K562 (cell line): ENCODE results near the gene KRTAP1-5. TPM values are rescaled to one million over a fixed set of nuclear protein-coding genes. Genes with fewer than 3 reads are reported as not detected.

ENCODE experiments used
- ATAC-seq: fragments of 200-7000 bp; cut with Tn5 transposase; 3 replicates; pipeline ENCODE4 v1.9.1; 2020; ENCODE audit warnings: moderate library complexity
- BruUV-seq: library from RNA; stranded (reverse); fragments of 400-500 nt; replicated peaks from 2 replicates; lab custom pipeline; 2021; lab: Mats Ljungman, UMichigan
- CTCF ChIA-PET: fragments of 300-600 bp; formaldehyde crosslinking; extraction: SDS; loops from one replicate; lab custom pipeline; 2021; ENCODE audit warnings: low intra/inter-chr PET ratio; lab: Yijun Ruan, JAX
- POLR2A ChIA-PET: fragments of 300-600, 350-650 bp; sonication (Branson Sonifier 250); formaldehyde crosslinking; extraction: SDS; loops from one replicate; lab custom pipeline; 2021; ENCODE audit warnings: antibody characterized with exemption, inconsistent platforms; lab: Yijun Ruan, JAX
- DNase-seq, 4 experiments: peaks; one replicate each; pipeline versions ENCODE4 v3.0.0 to v3.0.0-alpha.2; 2011 to 2018; ENCODE audit warnings: low spot score in 3 of 4, mixed read lengths in 3 of 4; ENCODE audit errors: extremely low read depth in 1 of 4
- FAIRE-seq: peaks from 2 replicates; lab custom pipeline; 2011; peaks lifted over from hg19 to GRCh38; lab: Jason Lieb, UNC
- H2AFZ ChIP-seq: 2 replicates; pipeline ENCODE4 v1.6.0; 2011; ENCODE audit warnings: low read depth, low read length, control low read depth, inconsistent platforms
- H3K27ac ChIP-seq: fragments of 200-600 bp; 3 replicates; pipeline ENCODE4 v1.8.0; 2011; ENCODE audit warnings: low read depth, mild to moderate bottlenecking, control low read depth, inconsistent platforms, low read length, moderate library complexity, mixed read lengths; ENCODE audit errors: extremely low read depth
- H3K27me3 ChIP-seq, 2 experiments: fragments of 300-600 bp in 1 of 2; 2 replicates in 1 of 2; 3 replicates in 1 of 2; pipeline versions ENCODE4 v1.6.0 to v1.8.0; 2011; ENCODE audit warnings: inconsistent platforms in 2 of 2, low read length in 2 of 2, mild to moderate bottlenecking in 1 of 2, mixed read lengths in 1 of 2, moderate library complexity in 1 of 2; ENCODE audit not compliant: control insufficient read depth in 2 of 2, insufficient read depth in 2 of 2
- H3K36me3 ChIP-seq: fragments of 300-600 bp; 3 replicates; pipeline ENCODE4 v1.8.0; 2011; ENCODE audit warnings: mild to moderate bottlenecking, low read length, inconsistent platforms; ENCODE audit not compliant: control insufficient read depth, insufficient read depth
- H3K4me1 ChIP-seq, 2 experiments: fragments of 200-600 bp in 1 of 2; replicated peaks in 1 of 2; 2 replicates in 1 of 2; 3 replicates in 1 of 2; pipeline versions ENCODE4 v1.5.1 to v1.8.0; 2011; ENCODE audit warnings: inconsistent platforms in 2 of 2, low read length in 2 of 2, mild to moderate bottlenecking in 1 of 2, mixed read lengths in 1 of 2, moderate library complexity in 1 of 2; ENCODE audit not compliant: control insufficient read depth in 2 of 2, insufficient read depth in 2 of 2
- H3K4me2 ChIP-seq: 2 replicates; pipeline ENCODE4 v1.6.1; 2011; ENCODE audit warnings: low read length, control low read depth, inconsistent platforms, mixed read lengths; ENCODE audit not compliant: insufficient read depth
- H3K4me3 ChIP-seq: fragments of 200-600 bp; sonication (generic), shearing (Covaris generic); 2 replicates; pipeline ENCODE4 v1.5.1; 2016; ENCODE audit warnings: control low read depth, inconsistent platforms
- H3K79me2 ChIP-seq: fragments of 200-600 bp; 3 replicates; pipeline ENCODE4 v1.8.0; 2011; ENCODE audit warnings: low read length, inconsistent platforms; ENCODE audit not compliant: control insufficient read depth, insufficient read depth
- H3K9ac ChIP-seq, 2 experiments: 2 replicates each; pipeline versions ENCODE4 v1.6.0 to v1.6.1; 2011; ENCODE audit warnings: low read depth in 2 of 2, low read length in 2 of 2, control low read depth in 1 of 2, inconsistent platforms in 1 of 2, mild to moderate bottlenecking in 1 of 2, mixed read lengths in 1 of 2; ENCODE audit not compliant: insufficient read depth in 1 of 2
- H3K9me1 ChIP-seq: one replicate; pipeline ENCODE4 v1.6.0; 2011; ENCODE audit warnings: inconsistent platforms, mild to moderate bottlenecking, low read length, moderate library complexity; ENCODE audit not compliant: control insufficient read depth, insufficient read depth
- H3K9me3 ChIP-seq: replicated peaks from 2 replicates; pipeline ENCODE4 v1.5.1; 2011; ENCODE audit warnings: low read depth, low read length, inconsistent platforms; ENCODE audit not compliant: control insufficient read depth, insufficient read depth
- H4K20me1 ChIP-seq: replicated peaks from 2 replicates; pipeline ENCODE4 v1.6.1; 2011; ENCODE audit warnings: low read length, inconsistent platforms, mixed read lengths; ENCODE audit not compliant: control insufficient read depth, insufficient read depth
- ARID1B ChIP-seq: fragments of 450-650 bp; IDR thresholded peaks from 2 replicates; pipeline ENCODE4 v1.6.1; 2016; ENCODE audit warnings: antibody characterized with exemption, mild to moderate bottlenecking, inconsistent platforms
- DACH1 ChIP-seq: fragments of 450-650 bp; IDR thresholded peaks from 2 replicates; pipeline ENCODE4 v1.6.1; 2018; ENCODE audit not compliant: partially characterized antibody
- ETV1 ChIP-seq: fragments of 450-650 bp; conservative IDR thresholded peaks from 2 replicates; pipeline ENCODE4 v1.6.1; 2016; ENCODE audit warnings: missing genetic modification characterization, control low read depth, low read depth, missing compliant biosample characterization
- FOXA1 ChIP-seq: fragments of 450-650 bp; IDR thresholded peaks from 2 replicates; pipeline ENCODE4 v1.6.1; 2016; ENCODE audit warnings: mild to moderate bottlenecking, borderline replicate concordance
- FOXP4 ChIP-seq: sonication (generic); formaldehyde crosslinking; IDR thresholded peaks from 2 replicates; pipeline ENCODE4 v1.8.0; 2022; ENCODE audit warnings: mild to moderate bottlenecking, missing genetic modification reagents, borderline replicate concordance
- ILK ChIP-seq: fragments of 450-650 bp; IDR thresholded peaks from 2 replicates; pipeline ENCODE4 v1.6.1; 2016; ENCODE audit warnings: missing genetic modification characterization, low read depth, mild to moderate bottlenecking, missing compliant biosample characterization, moderate library complexity, borderline replicate concordance
- NFE2L1 ChIP-seq: fragments of 450-650 bp; IDR thresholded peaks from 2 replicates; pipeline ENCODE4 v1.6.1; 2016; ENCODE audit warnings: missing genetic modification characterization, low read depth, mild to moderate bottlenecking, missing compliant biosample characterization, moderate library complexity, borderline replicate concordance
- NFXL1 ChIP-seq: fragments of 450-650 bp; formaldehyde crosslinking; IDR thresholded peaks from 2 replicates; pipeline ENCODE4 v1.4.0; 2021; ENCODE audit warnings: mild to moderate bottlenecking
- POLR2A ChIP-seq: fragments of 450-650 bp; conservative IDR thresholded peaks from 2 replicates; pipeline ENCODE4 v1.6.1; 2016
- RERE ChIP-seq: sonication (generic); formaldehyde crosslinking; IDR thresholded peaks from 2 replicates; pipeline ENCODE4 v1.8.0; 2023; ENCODE audit warnings: missing genetic modification reagents, mild to moderate bottlenecking, borderline replicate concordance
- RFX5 ChIP-seq: IDR thresholded peaks from 2 replicates; pipeline ENCODE4 v1.6.1; 2011; ENCODE audit warnings: low read depth, mild to moderate bottlenecking, improper control_type of control experiment, low read length
- SETDB1 ChIP-seq: IDR thresholded peaks from one replicate; pipeline ENCODE4 v1.6.1; 2012; ENCODE audit warnings: low read length, control low read depth, inconsistent platforms
- TCF7L2 ChIP-seq: fragments of 150-350 bp; IDR thresholded peaks from 2 replicates; pipeline ENCODE4 v1.6.1; 2016; ENCODE audit warnings: low read depth, mild to moderate bottlenecking, low read length, moderate library complexity
- TFE3 ChIP-seq: fragments of 450-650 bp; formaldehyde crosslinking; IDR thresholded peaks from 2 replicates; pipeline ENCODE4 v1.4.0; 2020; ENCODE audit warnings: mild to moderate bottlenecking, mixed read lengths
- ZNF584 ChIP-seq: fragments of 200-800 bp; sonication (Bioruptor generic); IDR thresholded peaks from 2 replicates; pipeline ENCODE4 v1.6.1; 2016; ENCODE audit warnings: low read depth, mild to moderate bottlenecking, missing genetic modification characterization, missing compliant biosample characterization
- WGBS: fragments of 100-300 bp; shearing (Covaris generic); methylation state at CpG from one replicate; pipeline ENCODE4 v1.1.6; 2016; ENCODE audit warnings: low coverage, mixed read lengths; ENCODE audit not compliant: insufficient coverage; ENCODE audit errors: missing lambda C conversion rate; 5-methylcytosine and 5-hydroxymethylcytosine counted together
- in situ Hi-C: fragments of 300-500 bp; cut with MboI; formaldehyde crosslinking; loops from 4 replicates; pipeline ENCODE4 v1.15.0; 2018; ENCODE audit warnings: inconsistent platforms, mixed read lengths
- intact Hi-C: fragments of 100-400 bp; cut with micrococcal nuclease; formaldehyde crosslinking; loops from 2 replicates; pipeline ENCODE4 v1.14.2; 2022
- polyA plus RNA-seq, 8 experiments: library from polyadenylated mRNA; depleted of rRNA in 4 of 8; stranded (reverse) in 5 of 8; unstranded in 3 of 8; fragments of >200 nt; fragmentation: Nextera tagmentation in 2 of 8; fragmentation: Illumina TruSeq in 1 of 8; extraction: Ambion mirVana in 2 of 8; extraction: Trizol in 1 of 8; gene quantifications; 2 replicates each; pipeline versions ENCODE4 v1.2.1 to v1.2.3, GENCODE V29; 2011 to 2014; ENCODE audit warnings: inconsistent platforms in 1 of 8, missing spikeins in 1 of 8
- total RNA-seq, 7 experiments: library from RNA; depleted of rRNA in 6 of 7; stranded (reverse); fragments of >200 nt in 6 of 7; fragmentation: Illumina TruSeq in 2 of 7; extraction: Trizol in 2 of 7; gene quantifications; 2 replicates each; pipeline versions ENCODE4 v1.2.1 to v1.2.3, GENCODE V29; 2011 to 2021; ENCODE audit warnings: low replicate concordance in 1 of 7

Gene KRTAP1-5
- total and polyA plus RNA-seq, 9 of the 15 experiments (the other 6 are each of a cell fraction or from before 2014, with no cell fraction given), result not detected

GRCh38 chr17:41009301-41009760, 17.7 kb downstream of the KRTAP1-5 start:
- ATAC-seq, result no peak
- H3K9me1 ChIP-seq, result no peaks in the 10 kb centered on the region
- H3K4me2 ChIP-seq, result no peak overlapping the region
- no peak for DNase-seq
- intact Hi-C loops (no loop called here), in situ Hi-C loops (no loop called here)
- no peak overlapping the region for H2AFZ ChIP-seq
- H3K27ac ChIP-seq, result no peak overlapping the region
- no peak overlapping the region for H3K4me3 ChIP-seq
- H3K27me3 ChIP-seq, result peaks cover 0 to 8% of the 10 kb centered on the region in 2 experiments; a peak in 3 of 5 replicates
- no peak for FAIRE-seq
- H3K4me1 ChIP-seq, result no peaks in the 10 kb centered on the region; a peak in 1 of 5 replicates
- POLR2A ChIA-PET, result no interaction called here
- 0% methylated on average over 4 of the region's 4 CpGs for WGBS
- no peaks in the 10 kb centered on the region for H3K9me3 ChIP-seq
- no peaks in the 10 kb centered on the region for H3K36me3 ChIP-seq
- no peak overlapping the region for H3K9ac ChIP-seq
- CTCF ChIA-PET, result no interaction called here
- BruUV-seq, result no TSS peak
- no peaks in the 10 kb centered on the region for H3K79me2 ChIP-seq
- no peaks in the 10 kb centered on the region for H4K20me1 ChIP-seq
- TF ChIP-seq FOXP4 (CRISPR knock-in tag), result no peak
- TF ChIP-seq NFXL1 (CRISPR knock-in tag), result no peak
- TF ChIP-seq RERE (CRISPR knock-in tag), result no peak
- TF ChIP-seq TFE3, result no peak
- TF ChIP-seq ETV1 (tag), result no peak
- TF ChIP-seq NFE2L1 (tag), result no peak
- TF ChIP-seq POLR2A, result no peak
- no peak for TF ChIP-seq SETDB1
- TF ChIP-seq ARID1B, result no peak
- no peak for TF ChIP-seq ILK (tag)
- TF ChIP-seq DACH1, result no peak
- TF ChIP-seq TCF7L2, result no peak
- no peak for TF ChIP-seq FOXA1
- no peak for TF ChIP-seq RFX5
- no peak for TF ChIP-seq ZNF584
